OCI-LY7 (cell line): ENCODE data around the gene MAOA.

ENCODE experiments used
- EZH2phosphoT487 ChIP-seq: fragments of 200-600 bp; sonication (generic); IDR thresholded peaks from 2 replicates; pipeline ENCODE4 v1.6.1; 2018; ENCODE audit warnings: low read depth, borderline replicate concordance, mild to moderate bottlenecking, mixed run types, antibody characterized with exemption, low read length, moderate library complexity, mixed read lengths
- TF ChIP-seq, protein P1 (sequence below): fragments of 200-600 bp; sonication (generic); conservative IDR thresholded peaks from 2 replicates; pipeline ENCODE4 v1.5.1; 2014; ENCODE audit warnings: mild to moderate bottlenecking, antibody characterized with exemption, low read length, moderate library complexity, mixed read lengths

DNA sequence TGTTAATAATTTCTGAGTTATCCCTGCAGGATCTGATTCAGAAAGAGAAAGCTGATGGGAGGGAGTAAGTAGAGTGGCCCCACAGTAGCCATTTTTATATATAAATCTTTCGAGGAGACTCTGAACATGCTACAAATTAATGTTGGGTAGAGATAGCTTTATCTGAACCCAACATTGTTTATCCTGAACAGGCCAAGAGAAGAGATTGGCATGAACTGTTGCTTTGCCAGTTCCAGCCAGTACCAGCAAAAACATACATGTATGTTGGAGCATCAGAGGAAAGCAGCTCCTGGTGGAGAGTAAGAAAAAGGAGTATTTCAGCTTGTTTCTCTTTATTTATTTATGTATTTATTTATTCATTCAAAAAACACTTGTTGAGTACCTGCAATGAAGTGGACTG is 1.6 kb downstream of the MAOA start:
- TF ChIP-seq, protein P1, sequence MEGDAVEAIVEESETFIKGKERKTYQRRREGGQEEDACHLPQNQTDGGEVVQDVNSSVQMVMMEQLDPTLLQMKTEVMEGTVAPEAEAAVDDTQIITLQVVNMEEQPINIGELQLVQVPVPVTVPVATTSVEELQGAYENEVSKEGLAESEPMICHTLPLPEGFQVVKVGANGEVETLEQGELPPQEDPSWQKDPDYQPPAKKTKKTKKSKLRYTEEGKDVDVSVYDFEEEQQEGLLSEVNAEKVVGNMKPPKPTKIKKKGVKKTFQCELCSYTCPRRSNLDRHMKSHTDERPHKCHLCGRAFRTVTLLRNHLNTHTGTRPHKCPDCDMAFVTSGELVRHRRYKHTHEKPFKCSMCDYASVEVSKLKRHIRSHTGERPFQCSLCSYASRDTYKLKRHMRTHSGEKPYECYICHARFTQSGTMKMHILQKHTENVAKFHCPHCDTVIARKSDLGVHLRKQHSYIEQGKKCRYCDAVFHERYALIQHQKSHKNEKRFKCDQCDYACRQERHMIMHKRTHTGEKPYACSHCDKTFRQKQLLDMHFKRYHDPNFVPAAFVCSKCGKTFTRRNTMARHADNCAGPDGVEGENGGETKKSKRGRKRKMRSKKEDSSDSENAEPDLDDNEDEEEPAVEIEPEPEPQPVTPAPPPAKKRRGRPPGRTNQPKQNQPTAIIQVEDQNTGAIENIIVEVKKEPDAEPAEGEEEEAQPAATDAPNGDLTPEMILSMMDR: no peak
- TF ChIP-seq EZH2phosphoT487: no peak
